ENCODE measurements around the gene KITLG.

DNA sequence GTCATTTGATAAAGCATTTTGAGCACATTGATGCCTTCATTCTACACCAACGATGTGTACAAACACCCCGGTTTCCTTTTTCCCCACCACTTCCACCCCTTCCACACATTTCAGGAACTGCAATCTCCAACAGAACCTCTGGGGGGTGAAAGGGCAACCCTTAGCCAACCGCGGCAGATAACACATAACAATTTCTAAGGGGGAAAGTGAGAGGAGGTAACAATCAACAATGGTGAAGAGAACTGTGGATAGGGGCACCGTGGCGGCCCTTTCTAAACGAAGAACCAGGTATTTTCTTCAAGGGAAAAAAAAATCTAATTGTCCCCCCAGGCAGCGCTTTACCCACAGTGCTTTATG is 1.1 kb downstream of the KITLG start:
- TF ChIP-seq, protein P1, sequence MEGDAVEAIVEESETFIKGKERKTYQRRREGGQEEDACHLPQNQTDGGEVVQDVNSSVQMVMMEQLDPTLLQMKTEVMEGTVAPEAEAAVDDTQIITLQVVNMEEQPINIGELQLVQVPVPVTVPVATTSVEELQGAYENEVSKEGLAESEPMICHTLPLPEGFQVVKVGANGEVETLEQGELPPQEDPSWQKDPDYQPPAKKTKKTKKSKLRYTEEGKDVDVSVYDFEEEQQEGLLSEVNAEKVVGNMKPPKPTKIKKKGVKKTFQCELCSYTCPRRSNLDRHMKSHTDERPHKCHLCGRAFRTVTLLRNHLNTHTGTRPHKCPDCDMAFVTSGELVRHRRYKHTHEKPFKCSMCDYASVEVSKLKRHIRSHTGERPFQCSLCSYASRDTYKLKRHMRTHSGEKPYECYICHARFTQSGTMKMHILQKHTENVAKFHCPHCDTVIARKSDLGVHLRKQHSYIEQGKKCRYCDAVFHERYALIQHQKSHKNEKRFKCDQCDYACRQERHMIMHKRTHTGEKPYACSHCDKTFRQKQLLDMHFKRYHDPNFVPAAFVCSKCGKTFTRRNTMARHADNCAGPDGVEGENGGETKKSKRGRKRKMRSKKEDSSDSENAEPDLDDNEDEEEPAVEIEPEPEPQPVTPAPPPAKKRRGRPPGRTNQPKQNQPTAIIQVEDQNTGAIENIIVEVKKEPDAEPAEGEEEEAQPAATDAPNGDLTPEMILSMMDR (IDR thresholded peaks at IDR 0.05; ENCODE audit: low read length): no peak
- TF ChIP-seq EZH2phosphoT487 (IDR thresholded peaks at IDR 0.05; ENCODE audit: low read length) (no peak), EZH2 (optimal IDR thresholded peaks at IDR 0.05; ENCODE audit: low read depth, low read length) (no peak)

Measured in MM.1S (cell line).